Measurements from ENCODE around the gene PTPRT.

PTPRT gene

DNA sequence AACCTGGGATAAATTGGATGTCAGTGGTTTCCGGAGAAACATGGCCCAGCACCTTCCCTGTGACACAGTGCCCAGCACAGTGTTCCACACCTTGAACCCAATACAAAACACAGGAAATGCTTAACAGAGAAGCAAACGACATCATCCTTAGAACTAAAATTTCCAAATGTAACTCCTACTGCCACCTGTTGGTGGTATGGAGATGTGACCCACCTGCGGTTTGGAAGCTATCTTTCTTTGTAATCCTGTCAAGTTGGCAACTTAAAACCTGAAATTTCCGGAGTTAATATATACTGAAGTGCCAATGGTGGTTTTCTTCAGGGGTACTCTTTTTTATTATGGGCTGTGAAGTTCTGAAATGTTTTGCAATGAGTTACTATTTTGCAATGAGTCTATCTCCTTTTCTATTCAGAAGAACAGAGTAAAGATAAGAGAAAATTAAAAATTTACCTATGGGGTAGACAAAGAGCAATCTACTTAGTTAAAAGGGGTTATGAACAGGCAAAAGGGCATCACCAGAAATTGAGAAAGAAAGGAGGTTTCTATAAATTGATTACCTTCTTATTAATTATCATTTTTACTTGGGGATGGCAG, 658.8 kb downstream of the PTPRT start:
- Histone ChIP-seq H3K4me1 (ENCODE audit: insufficient read depth, low read length) (no peaks in the 10 kb centered on the region), H3K9me3 (ENCODE audit: control insufficient read depth, insufficient read depth, low read length) (no peaks in the 10 kb centered on the region), H3K9ac (ENCODE audit: low read depth, low read length) (no peak overlapping the region), H3K36me3 (ENCODE audit: insufficient read depth, low read length) (no peaks in the 10 kb centered on the region)

DNA sequence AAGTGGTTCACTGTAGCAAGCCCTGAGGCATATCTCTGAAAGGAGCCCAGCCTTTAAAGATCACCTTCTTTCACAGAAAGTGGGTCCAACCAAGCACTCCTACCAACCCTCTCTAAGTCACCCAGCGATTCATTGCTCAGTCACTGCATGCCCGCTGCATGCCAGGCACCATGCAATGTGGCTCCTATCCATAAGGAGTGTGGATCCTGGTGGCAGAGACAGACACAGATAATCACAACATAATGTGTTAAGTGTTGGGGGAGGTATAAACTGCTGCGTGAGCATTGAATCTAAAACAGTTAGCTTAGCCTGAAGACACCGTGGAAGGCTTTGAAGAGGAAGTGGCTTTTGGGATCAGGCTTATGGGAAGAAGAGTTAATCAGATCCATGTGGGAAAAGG, 659.5 kb downstream of the PTPRT start:
- Histone ChIP-seq H3K9ac (ENCODE audit: low read depth, low read length) (no peak overlapping the region), H3K4me1 (ENCODE audit: insufficient read depth, low read length) (no peaks in the 10 kb centered on the region), H3K9me3 (ENCODE audit: control insufficient read depth, insufficient read depth, low read length) (no peaks in the 10 kb centered on the region), H3K36me3 (ENCODE audit: insufficient read depth, low read length) (no peaks in the 10 kb centered on the region)

DNA sequence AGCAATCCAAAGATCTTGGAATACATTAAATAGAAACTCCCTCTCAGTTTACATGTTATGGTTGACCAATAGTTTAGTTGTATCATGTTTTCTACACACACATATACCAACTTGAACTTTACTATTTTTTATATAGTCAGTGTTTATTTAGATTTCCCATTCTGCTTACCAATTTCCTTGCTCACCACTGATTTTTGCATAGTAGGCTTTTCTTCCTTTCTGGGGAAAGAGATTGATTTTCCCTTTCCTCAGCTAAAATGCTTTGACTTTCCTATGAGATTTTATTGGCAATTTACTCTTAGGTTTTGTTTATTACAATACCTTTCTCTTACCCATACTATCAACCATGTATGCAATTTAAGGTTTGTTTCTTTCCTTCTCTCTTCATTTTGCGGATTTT, 665.6 kb downstream of the PTPRT start:
- H3K4me1 ChIP-seq (ENCODE audit: insufficient read depth, low read length), result no peaks in the 10 kb centered on the region
- no peaks in the 10 kb centered on the region for H3K36me3 ChIP-seq (ENCODE audit: insufficient read depth, low read length)
- H3K9me3 ChIP-seq (ENCODE audit: control insufficient read depth, insufficient read depth, low read length), result no peaks in the 10 kb centered on the region
- H3K9ac ChIP-seq (ENCODE audit: low read depth, low read length), result no peak overlapping the region

DNA sequence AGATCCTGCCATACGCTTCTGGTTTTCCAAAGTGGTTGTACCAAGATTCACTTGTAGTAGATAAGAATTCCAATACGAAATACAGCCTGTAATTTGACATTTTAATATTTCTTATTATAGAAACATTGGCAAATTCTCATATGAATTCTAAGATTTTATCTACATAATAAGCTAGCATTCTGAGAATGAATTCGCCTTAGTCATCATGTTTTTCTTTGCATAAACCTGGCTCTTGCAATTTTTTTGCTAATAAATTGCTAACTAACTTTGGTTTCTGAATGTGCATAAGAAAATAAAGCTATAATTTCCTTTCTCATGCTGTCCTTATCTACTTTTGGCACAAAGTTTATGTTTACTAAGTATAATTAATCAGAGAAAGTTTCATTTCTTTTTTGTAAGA, 673.0 kb downstream of the PTPRT start:
- Histone ChIP-seq H3K36me3 (ENCODE audit: insufficient read depth, low read length) (no peaks in the 10 kb centered on the region), H3K4me1 (ENCODE audit: insufficient read depth, low read length) (no peaks in the 10 kb centered on the region), H3K9me3 (ENCODE audit: control insufficient read depth, insufficient read depth, low read length) (no peaks in the 10 kb centered on the region), H3K9ac (ENCODE audit: low read depth, low read length) (no peak overlapping the region)

DNA sequence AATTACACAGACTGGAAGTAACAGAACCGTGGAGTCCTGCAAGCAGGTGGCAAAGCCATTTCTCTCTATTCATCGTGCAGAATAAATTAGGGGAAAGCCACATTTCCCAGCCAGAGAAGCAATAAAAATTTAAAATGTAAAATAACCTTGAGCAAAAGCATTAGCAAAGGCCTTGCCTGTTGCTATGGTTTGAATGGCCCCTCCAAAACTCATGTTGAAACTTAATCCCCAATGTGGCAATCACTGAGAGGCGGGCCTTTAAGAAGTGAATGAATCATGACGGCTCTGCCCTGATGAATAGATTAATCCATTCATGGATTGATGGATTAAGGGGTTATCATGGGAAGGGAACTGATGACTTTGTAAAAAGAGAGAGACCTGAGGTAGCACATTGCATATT, 679.0 kb downstream of the PTPRT start:
- Histone ChIP-seq H3K9me3 (ENCODE audit: control insufficient read depth, insufficient read depth, low read length) (no peaks in the 10 kb centered on the region), H3K9ac (ENCODE audit: low read depth, low read length) (no peak overlapping the region), H3K4me1 (ENCODE audit: insufficient read depth, low read length) (no peaks in the 10 kb centered on the region), H3K36me3 (ENCODE audit: insufficient read depth, low read length) (no peaks in the 10 kb centered on the region)

DNA sequence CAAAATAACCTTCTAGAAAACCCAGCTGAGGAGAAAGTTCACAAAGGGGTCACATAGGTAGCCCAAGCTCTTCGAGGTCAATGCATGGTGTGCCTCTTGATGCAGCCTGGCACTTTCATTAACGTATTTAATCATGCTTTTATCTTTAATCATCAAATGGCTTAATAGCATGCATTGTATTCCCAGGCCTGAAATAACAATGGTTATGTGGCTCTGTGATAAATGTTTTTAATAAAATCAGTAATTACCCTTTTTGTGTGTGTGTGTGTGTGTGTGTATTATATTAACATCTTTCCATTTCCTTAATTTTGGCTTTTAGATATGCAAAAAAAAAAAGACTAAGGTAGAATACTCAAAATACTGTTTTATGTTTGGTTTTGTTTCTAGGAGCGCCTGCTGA, 681.8 kb downstream of the PTPRT start:
- Histone ChIP-seq H3K4me1 (ENCODE audit: insufficient read depth, low read length) (no peaks in the 10 kb centered on the region), H3K9ac (ENCODE audit: low read depth, low read length) (no peak overlapping the region), H3K36me3 (ENCODE audit: insufficient read depth, low read length) (no peaks in the 10 kb centered on the region), H3K9me3 (ENCODE audit: control insufficient read depth, insufficient read depth, low read length) (no peaks in the 10 kb centered on the region)

DNA sequence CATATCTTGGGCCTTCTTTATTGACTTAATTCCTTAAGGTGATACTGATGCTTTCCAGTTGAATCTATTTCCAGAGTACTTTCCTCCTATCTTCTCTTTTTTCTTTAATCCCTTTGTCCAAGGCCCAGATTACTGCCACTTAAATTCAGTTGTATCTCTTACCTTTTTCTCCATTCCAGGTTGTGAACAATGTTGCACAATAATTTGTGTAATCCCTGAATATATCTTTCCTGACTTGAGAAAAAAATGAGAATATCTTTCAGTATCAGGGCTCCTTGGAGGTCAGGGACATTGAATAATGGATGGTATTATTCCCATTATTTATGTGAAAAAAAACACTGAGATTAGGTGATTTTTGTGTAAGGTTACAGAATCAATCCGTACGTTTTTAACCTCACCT, 683.3 kb downstream of the PTPRT start:
- H3K4me1 ChIP-seq (ENCODE audit: insufficient read depth, low read length), result no peaks in the 10 kb centered on the region
- H3K36me3 ChIP-seq (ENCODE audit: insufficient read depth, low read length), result no peaks in the 10 kb centered on the region
- H3K9me3 ChIP-seq (ENCODE audit: control insufficient read depth, insufficient read depth, low read length), result no peaks in the 10 kb centered on the region
- no peak overlapping the region for H3K9ac ChIP-seq (ENCODE audit: low read depth, low read length)

DNA sequence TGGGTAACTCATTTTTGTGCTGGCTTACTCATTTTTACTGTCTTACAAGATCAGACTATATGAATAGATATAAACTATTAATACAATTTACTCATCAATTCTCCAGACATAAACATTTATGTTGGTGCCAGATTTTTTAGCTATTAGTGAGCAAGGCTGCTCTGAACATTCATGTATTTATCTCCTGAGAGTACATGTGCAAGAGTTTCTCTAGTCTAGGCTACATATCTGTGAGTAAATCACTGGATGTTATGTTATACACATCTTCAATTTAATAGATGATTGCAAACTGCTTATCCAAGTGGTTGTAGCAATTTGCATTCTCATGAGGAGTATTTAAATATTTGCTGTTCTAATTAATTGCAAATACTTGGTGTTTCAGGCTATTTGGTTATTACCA, 687.1 kb downstream of the PTPRT start:
- H3K36me3 ChIP-seq (ENCODE audit: insufficient read depth, low read length), result no peaks in the 10 kb centered on the region
- H3K4me1 ChIP-seq (ENCODE audit: insufficient read depth, low read length), result no peaks in the 10 kb centered on the region
- no peak overlapping the region for H3K9ac ChIP-seq (ENCODE audit: low read depth, low read length)
- no peaks in the 10 kb centered on the region for H3K9me3 ChIP-seq (ENCODE audit: control insufficient read depth, insufficient read depth, low read length)

DNA sequence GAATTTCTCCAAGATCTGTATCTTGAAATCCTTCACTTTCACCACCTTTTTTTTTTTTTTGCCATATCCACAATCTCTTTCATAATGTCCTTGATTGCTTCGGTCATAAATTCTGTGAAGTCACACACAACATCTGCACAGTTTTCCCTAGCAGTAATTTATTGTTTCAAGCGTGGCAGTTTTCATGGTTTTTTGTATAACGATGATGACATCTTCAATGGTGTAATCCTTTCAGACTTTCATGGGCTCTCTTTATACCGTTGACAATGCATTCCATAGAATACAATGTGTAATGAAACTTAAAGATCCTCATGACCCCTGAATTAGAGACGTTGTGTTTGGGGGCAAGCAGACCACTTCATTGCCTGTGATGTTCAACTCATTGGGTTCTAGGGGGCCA, 693.1 kb downstream of the PTPRT start:
- Histone ChIP-seq H3K36me3 (ENCODE audit: insufficient read depth, low read length) (no peaks in the 10 kb centered on the region), H3K9ac (ENCODE audit: low read depth, low read length) (no peak overlapping the region), H3K9me3 (ENCODE audit: control insufficient read depth, insufficient read depth, low read length) (no peaks in the 10 kb centered on the region), H3K4me1 (ENCODE audit: insufficient read depth, low read length) (no peaks in the 10 kb centered on the region)

DNA sequence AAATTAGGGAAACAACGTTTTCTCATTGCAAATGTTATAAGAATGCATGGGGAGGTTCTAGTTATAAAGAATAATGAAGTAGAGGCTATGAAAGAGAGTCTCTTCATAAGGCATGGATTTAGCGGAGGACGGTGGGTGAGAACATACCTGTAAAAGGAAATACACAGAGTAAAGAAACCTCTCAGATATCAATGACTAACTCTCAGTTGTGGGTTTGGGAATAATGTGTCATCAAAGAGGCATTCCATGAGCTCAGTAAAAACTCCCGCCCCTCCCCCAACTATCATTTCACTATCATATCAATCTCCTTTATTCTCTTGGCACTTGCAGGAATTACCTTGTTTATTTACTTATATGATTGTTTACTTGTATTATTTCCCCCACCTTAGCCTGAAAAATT, 695.4 kb downstream of the PTPRT start:
- H3K36me3 ChIP-seq (ENCODE audit: insufficient read depth, low read length), result no peaks in the 10 kb centered on the region
- no peaks in the 10 kb centered on the region for H3K4me1 ChIP-seq (ENCODE audit: insufficient read depth, low read length)
- no peaks in the 10 kb centered on the region for H3K9me3 ChIP-seq (ENCODE audit: control insufficient read depth, insufficient read depth, low read length)
- H3K9ac ChIP-seq (ENCODE audit: low read depth, low read length), result no peak overlapping the region

DNA sequence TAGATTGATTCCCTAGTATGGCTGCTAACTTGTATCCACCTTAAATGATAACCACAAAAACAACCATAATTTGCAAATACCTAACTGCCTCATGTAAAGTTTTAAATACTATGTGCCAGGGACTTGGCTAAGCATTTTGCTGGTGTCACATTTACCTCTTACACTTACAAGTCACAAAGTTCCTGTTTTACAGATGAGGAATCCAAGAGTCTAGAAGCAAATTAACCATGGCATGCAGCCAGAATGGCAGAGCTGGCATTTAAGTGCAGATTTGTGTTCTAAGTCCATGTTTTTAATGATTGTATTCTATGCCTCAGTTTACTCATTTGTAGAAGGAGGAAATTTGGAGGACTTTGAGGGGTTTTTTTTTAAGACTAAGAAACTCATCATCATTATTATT, 696.7 kb downstream of the PTPRT start:
- Histone ChIP-seq H3K36me3 (ENCODE audit: insufficient read depth, low read length) (no peaks in the 10 kb centered on the region), H3K4me1 (ENCODE audit: insufficient read depth, low read length) (no peaks in the 10 kb centered on the region), H3K9ac (ENCODE audit: low read depth, low read length) (no peak overlapping the region), H3K9me3 (ENCODE audit: control insufficient read depth, insufficient read depth, low read length) (no peaks in the 10 kb centered on the region)

DNA sequence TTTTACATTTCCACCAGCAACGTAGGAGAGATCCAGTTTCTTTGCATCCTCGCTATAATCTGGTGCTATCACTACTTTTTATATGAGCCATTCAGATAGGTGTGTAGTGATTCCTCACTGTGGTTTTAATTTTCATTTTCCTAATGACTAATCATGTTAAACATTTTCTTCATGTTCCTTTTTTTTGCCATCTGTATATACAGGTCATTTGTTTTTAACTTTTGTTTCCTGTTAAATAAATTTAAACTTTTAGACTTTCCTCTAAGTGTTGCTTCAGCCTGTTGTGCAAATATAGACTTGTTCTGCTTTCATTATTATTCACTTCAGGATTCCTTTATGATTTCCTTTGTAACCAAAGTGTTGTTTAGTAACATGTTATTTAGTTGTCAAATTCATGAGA, 697.4 kb downstream of the PTPRT start:
- Histone ChIP-seq H3K36me3 (ENCODE audit: insufficient read depth, low read length) (no peaks in the 10 kb centered on the region), H3K4me1 (ENCODE audit: insufficient read depth, low read length) (no peaks in the 10 kb centered on the region), H3K9ac (ENCODE audit: low read depth, low read length) (no peak overlapping the region), H3K9me3 (ENCODE audit: control insufficient read depth, insufficient read depth, low read length) (no peaks in the 10 kb centered on the region)

DNA sequence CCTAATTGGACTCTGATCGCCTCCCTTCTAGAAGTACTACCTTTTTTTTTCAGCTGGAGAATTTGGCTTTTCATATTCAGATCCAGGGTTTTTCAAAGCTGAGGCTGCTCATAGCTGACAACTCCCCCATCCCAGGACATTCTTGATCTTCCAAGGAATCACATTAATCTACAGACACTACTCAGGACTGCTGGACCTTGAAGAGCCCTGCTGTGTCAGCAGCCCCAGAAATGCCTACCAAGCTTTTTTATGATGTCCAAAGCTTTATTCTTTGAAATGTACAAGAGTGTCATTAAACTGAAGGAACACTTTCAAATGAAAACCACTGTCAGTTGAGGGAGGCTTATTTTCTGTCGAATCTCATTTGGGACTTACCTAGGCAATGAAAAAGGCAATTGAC, 704.1 kb downstream of the PTPRT start:
- H3K9ac ChIP-seq (ENCODE audit: low read depth, low read length), result no peak overlapping the region

DNA sequence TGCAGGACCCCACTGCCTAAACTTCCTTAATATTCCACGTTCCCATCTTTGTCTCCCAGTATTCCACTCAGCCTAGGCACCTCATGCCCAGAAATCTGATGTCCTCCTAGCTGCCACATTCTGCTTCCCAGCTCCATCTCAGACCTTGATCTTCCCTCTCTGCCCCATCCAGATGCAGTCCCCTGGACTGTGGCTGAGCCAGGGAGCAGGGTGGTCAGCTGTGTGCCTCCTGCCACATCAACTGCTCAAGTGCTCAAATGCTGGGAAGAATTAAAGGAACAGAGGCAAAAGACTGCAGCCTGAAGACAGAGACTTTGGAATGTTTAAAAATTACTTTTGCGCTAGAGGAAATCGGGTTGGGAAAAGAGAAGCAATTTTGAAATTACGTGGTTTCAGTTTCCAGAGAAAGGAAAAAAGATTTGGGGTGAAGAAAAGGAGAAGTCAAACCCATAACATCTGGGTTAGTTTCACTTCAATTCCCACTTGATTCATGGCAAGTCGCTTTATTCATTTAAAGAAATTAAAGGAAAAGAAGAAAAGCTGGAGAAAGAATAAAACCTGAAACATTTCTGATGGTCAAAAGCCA, 704.8 kb downstream of the PTPRT start:
- H3K9ac ChIP-seq (ENCODE audit: low read depth, low read length), result no peak overlapping the region
- no peaks in the 10 kb centered on the region for H3K36me3 ChIP-seq (ENCODE audit: insufficient read depth, low read length)
- no peaks in the 10 kb centered on the region for H3K4me1 ChIP-seq (ENCODE audit: insufficient read depth, low read length)
- no peaks in the 10 kb centered on the region for H3K9me3 ChIP-seq (ENCODE audit: control insufficient read depth, insufficient read depth, low read length)

More for the DNA sequence above, 704.1 kb downstream of the PTPRT start:
- no peaks in the 10 kb centered on the region for H3K9me3 ChIP-seq (ENCODE audit: control insufficient read depth, insufficient read depth, low read length)
- no peaks in the 10 kb centered on the region for H3K36me3 ChIP-seq (ENCODE audit: insufficient read depth, low read length)
- H3K4me1 ChIP-seq (ENCODE audit: insufficient read depth, low read length), result no peaks in the 10 kb centered on the region

DNA sequence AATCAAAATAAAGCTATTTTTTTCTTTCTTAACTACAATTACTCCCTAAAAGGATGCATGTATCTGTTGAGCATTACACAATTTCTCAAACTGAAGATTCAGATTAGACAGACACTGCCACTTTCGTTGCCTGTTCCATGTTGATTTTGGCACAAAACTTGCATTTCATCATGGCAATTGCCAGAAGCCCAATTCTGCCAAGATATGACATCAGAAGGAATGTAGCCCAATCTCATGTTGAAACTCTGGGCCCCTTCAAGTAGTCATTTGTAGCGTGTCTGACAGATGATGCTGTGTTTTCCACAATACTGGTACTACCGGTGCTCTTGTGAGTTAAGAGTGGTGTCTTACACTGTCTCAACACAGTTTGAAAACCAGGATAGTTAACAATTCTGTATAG, 705.4 kb downstream of the PTPRT start:
- H3K9me3 ChIP-seq (ENCODE audit: control insufficient read depth, insufficient read depth, low read length), result no peaks in the 10 kb centered on the region
- H3K9ac ChIP-seq (ENCODE audit: low read depth, low read length), result no peak overlapping the region
- H3K4me1 ChIP-seq (ENCODE audit: insufficient read depth, low read length), result no peaks in the 10 kb centered on the region
- H3K36me3 ChIP-seq (ENCODE audit: insufficient read depth, low read length), result no peaks in the 10 kb centered on the region

Data from ES-I3 (cell line).